ENCODE data around the gene TRAF3IP1.

DNA sequence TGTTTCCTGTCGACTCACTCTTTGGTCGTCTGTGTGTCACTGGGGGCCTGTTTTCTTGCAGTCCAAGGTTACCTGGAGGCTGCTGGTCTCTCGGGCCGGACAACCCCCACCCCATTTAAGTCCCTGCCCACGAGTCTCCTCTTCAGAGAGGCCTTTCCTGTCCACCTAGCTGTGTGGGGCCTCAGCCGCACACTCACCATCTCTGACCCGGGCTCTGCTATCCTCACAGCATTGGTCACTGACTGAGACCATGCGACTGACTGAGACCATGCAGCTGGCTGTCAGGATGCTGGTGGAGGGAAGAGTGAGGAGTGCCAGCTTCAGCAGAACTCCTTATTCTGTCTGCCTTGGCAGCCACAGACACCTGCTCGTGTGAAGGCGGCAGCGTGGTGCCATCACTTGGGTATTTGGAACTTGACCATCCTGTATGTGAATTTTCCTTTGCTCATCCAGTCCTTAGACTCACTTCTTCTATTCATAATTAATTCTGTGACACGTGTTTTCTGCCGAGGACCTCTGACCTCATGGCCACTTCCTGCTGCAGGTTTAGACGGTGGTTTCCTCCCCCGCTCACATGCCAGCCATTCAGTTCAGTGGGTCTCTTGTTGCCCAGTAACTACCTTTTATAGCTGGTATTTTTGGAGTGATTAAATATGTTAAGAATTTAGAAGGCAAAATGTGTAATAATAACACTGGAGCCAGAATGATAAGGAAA is 58.9 kb downstream of the TRAF3IP1 start:
- TF ChIP-seq EZH2 (IDR thresholded peaks at IDR 0.05; ENCODE audit: low read length, unreplicated experiment) = no peak
- TF ChIP-seq, protein P1, sequence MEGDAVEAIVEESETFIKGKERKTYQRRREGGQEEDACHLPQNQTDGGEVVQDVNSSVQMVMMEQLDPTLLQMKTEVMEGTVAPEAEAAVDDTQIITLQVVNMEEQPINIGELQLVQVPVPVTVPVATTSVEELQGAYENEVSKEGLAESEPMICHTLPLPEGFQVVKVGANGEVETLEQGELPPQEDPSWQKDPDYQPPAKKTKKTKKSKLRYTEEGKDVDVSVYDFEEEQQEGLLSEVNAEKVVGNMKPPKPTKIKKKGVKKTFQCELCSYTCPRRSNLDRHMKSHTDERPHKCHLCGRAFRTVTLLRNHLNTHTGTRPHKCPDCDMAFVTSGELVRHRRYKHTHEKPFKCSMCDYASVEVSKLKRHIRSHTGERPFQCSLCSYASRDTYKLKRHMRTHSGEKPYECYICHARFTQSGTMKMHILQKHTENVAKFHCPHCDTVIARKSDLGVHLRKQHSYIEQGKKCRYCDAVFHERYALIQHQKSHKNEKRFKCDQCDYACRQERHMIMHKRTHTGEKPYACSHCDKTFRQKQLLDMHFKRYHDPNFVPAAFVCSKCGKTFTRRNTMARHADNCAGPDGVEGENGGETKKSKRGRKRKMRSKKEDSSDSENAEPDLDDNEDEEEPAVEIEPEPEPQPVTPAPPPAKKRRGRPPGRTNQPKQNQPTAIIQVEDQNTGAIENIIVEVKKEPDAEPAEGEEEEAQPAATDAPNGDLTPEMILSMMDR (conservative IDR thresholded peaks at IDR 0.05; ENCODE audit: low read depth, low read length) = no peak
